Measurements from ENCODE around the gene HBD. TPM values are rescaled to one million over a fixed set of nuclear protein-coding genes. Genes with fewer than 3 reads are reported as not detected.
"Not testable (repeated sequence)": the region's sequence is repeated elsewhere in the genome, so short reads cannot be mapped to it uniquely, and the experiment has no call there.

Gene HBD
- polyA plus RNA-seq, 1 of the 3 experiments (the other 2 are of a cell fraction) = not detected

DNA sequence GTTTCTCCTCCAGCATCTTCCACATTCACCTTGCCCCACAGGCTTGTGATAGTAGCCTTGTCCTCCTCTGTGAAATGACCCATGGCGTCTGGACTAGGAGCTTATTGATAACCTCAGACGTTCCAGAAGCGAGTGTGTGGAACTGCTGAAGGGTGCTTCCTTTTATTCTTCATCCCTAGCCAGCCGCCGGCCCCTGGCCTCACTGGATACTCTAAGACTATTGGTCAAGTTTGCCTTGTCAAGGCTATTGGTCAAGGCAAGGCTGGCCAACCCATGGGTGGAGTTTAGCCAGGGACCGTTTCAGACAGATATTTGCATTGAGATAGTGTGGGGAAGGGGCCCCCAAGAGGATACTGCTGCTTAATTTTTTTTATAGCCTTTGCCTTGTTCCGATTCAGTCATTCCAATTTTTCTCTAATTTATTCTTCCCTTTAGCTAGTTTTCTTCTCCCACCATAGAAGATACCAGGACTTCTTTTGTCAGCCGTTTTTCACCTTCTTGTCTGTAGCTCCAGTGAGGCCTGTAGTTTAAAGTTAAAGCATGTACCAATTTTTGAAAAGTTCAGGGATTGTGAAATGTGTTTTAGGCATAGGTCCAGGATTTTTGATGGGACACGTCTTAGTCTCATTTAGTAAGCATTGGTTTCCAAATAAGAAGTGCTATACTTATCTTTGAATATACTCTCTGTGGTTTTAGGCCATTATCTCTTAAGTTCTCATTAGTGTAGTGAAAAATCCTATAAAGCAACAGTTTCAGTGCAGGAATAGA lies 20.5 kb upstream of the HBD start, which contains the start of gene HBG2:
Gene HBG2 (minus strand): TSS at position 136 of the 768 bp plus-strand sequence. CDS start 53 bp downstream, at position 83.
- H3K36me3 ChIP-seq (replicated peaks in 1 of 2; ENCODE audit: control insufficient read depth in 1 of 2, insufficient read depth in 2 of 2, low read length in 1 of 2); H3K79me2 ChIP-seq (ENCODE audit: insufficient read depth); H3K9me2 ChIP-seq; DNase-seq; H3K4me3 ChIP-seq (ENCODE audit: low read depth in 2 of 2, low read length in 1 of 2); H3F3A ChIP-seq (replicated peaks; ENCODE audit: insufficient read depth); H3K9ac ChIP-seq; H3K4me1 ChIP-seq (ENCODE audit: control insufficient read depth in 1 of 2, insufficient read depth in 2 of 2, low read depth in 1 of 2, low read length in 1 of 2); POLR2A ChIA-PET; H3K4me2 ChIP-seq; H3K9me3 ChIP-seq; H2AFZ ChIP-seq (ENCODE audit: low read depth); H3K27me3 ChIP-seq (ENCODE audit: insufficient read depth); H3K27ac ChIP-seq (ENCODE audit: low read depth in 2 of 2, low read length in 1 of 2); H4K20me1 ChIP-seq (ENCODE audit: insufficient read depth); CTCF ChIA-PET: not testable (repeated sequence)
- 5% methylated on average over 4 of the region's 9 CpGs for WGBS (ENCODE audit: low lambda C conversion rate)

DNA sequence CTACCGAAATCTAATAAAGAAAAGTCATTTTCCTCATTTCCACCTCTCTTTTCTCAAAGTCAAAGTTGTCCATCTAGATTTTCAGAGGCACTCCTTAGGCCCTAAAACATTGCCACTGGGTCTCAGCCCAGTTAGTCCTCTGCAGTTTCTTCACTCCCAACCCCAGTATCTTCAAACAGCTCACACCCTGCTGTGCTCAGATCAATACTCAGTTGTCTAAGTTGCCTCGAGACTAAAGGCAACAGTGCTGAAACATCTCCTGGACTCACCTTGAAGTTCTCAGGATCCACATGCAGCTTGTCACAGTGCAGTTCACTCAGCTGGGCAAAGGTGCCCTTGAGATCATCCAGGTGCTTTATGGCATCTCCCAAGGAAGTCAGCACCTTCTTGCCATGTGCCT lies 19.7 kb upstream of the HBD start:
- H3K9ac ChIP-seq; H2AFZ ChIP-seq (ENCODE audit: low read depth); H3K79me2 ChIP-seq (ENCODE audit: insufficient read depth); H3K36me3 ChIP-seq (replicated peaks in 1 of 2; ENCODE audit: control insufficient read depth in 1 of 2, insufficient read depth in 2 of 2, low read length in 1 of 2); H4K20me1 ChIP-seq (ENCODE audit: insufficient read depth); H3K4me3 ChIP-seq (ENCODE audit: low read depth in 2 of 2, low read length in 1 of 2); H3F3A ChIP-seq (replicated peaks; ENCODE audit: insufficient read depth); CTCF ChIA-PET; H3K9me2 ChIP-seq; H3K9me3 ChIP-seq; H3K27ac ChIP-seq (ENCODE audit: low read depth in 2 of 2, low read length in 1 of 2); H3K4me1 ChIP-seq (ENCODE audit: control insufficient read depth in 1 of 2, insufficient read depth in 2 of 2, low read depth in 1 of 2, low read length in 1 of 2); H3K27me3 ChIP-seq (ENCODE audit: insufficient read depth); H3K4me2 ChIP-seq; DNase-seq; POLR2A ChIA-PET: not testable (repeated sequence)
- WGBS (ENCODE audit: low lambda C conversion rate) = 4% methylated on average over 2 of the region's 2 CpGs

DNA sequence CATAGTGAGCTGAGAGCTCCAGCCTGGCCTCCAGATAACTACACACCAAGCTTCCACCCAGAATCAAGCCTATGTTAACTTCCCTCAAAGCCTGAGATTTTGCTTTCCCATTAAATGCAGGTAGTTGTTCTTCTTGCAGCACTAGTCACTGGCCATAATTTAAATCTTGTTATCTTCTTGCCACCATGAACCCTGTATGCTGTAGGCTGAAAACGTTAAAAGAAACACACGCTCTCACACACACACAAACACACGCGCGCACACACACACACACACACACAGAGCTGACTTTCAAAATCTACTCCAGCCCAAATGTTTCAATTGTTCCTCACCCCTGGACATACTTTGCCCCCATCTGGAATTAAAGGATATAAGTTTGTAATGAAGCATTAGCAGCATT lies 19.2 kb upstream of the HBD start:
- H3K36me3 ChIP-seq (replicated peaks in 1 of 2; ENCODE audit: control insufficient read depth in 1 of 2, insufficient read depth in 2 of 2, low read length in 1 of 2); H3K4me2 ChIP-seq; H3K4me1 ChIP-seq (ENCODE audit: control insufficient read depth in 1 of 2, insufficient read depth in 2 of 2, low read depth in 1 of 2, low read length in 1 of 2); H3F3A ChIP-seq (replicated peaks; ENCODE audit: insufficient read depth); H3K79me2 ChIP-seq (ENCODE audit: insufficient read depth); H3K27me3 ChIP-seq (ENCODE audit: insufficient read depth); POLR2A ChIA-PET; H2AFZ ChIP-seq (ENCODE audit: low read depth); H3K9me2 ChIP-seq; H4K20me1 ChIP-seq (ENCODE audit: insufficient read depth); H3K4me3 ChIP-seq (ENCODE audit: low read depth in 2 of 2, low read length in 1 of 2); H3K27ac ChIP-seq (ENCODE audit: low read depth in 2 of 2, low read length in 1 of 2); CTCF ChIA-PET; DNase-seq; H3K9me3 ChIP-seq; H3K9ac ChIP-seq: not testable (repeated sequence)
- 18% methylated on average over 5 of the region's 5 CpGs for WGBS (ENCODE audit: low lambda C conversion rate)

DNA sequence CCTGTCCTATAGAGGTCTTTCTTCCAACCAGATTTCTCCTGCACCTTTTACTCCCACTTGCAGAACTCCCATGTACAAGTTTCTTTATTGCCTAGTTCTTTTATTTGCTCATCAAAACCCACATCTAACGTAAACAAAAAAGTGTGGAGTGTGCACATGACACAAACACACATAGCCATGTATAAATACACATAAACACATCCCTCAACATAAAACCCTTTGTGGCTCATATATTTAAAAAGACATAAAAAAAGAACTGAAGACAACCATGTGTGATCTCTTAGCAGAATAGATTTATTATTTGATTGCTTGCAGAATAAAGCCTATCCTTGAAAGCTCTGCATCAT lies 18.6 kb upstream of the HBD start:
- H3K9me3 ChIP-seq = no peaks in the 10 kb centered on the region
- H3K27ac ChIP-seq (ENCODE audit: low read depth in 2 of 2, low read length in 1 of 2) = no peak overlapping the region
- no peaks in the 10 kb centered on the region for H3K4me1 ChIP-seq (ENCODE audit: control insufficient read depth in 1 of 2, insufficient read depth in 2 of 2, low read depth in 1 of 2, low read length in 1 of 2)
- CTCF ChIA-PET = interaction anchor here (0.6 kb wide), 1 partner anchor 286 kb away, joined by 3 read pairs; no protein-coding TSS in a partner anchor
- no peaks in the 10 kb centered on the region for H3K79me2 ChIP-seq (ENCODE audit: insufficient read depth)
- no peak overlapping the region for H3K4me2 ChIP-seq
- H3K9me2 ChIP-seq = no peaks in the 10 kb centered on the region
- H3F3A ChIP-seq (replicated peaks; ENCODE audit: insufficient read depth) = no peaks in the 10 kb centered on the region
- no peaks in the 10 kb centered on the region for H4K20me1 ChIP-seq (ENCODE audit: insufficient read depth)
- TF ChIP-seq, protein P1, sequence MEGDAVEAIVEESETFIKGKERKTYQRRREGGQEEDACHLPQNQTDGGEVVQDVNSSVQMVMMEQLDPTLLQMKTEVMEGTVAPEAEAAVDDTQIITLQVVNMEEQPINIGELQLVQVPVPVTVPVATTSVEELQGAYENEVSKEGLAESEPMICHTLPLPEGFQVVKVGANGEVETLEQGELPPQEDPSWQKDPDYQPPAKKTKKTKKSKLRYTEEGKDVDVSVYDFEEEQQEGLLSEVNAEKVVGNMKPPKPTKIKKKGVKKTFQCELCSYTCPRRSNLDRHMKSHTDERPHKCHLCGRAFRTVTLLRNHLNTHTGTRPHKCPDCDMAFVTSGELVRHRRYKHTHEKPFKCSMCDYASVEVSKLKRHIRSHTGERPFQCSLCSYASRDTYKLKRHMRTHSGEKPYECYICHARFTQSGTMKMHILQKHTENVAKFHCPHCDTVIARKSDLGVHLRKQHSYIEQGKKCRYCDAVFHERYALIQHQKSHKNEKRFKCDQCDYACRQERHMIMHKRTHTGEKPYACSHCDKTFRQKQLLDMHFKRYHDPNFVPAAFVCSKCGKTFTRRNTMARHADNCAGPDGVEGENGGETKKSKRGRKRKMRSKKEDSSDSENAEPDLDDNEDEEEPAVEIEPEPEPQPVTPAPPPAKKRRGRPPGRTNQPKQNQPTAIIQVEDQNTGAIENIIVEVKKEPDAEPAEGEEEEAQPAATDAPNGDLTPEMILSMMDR (IDR thresholded peaks at IDR 0.05) = no peak
- no peak for TF ChIP-seq JUND (IDR thresholded peaks at IDR 0.05)
- TF ChIP-seq, protein P2, sequence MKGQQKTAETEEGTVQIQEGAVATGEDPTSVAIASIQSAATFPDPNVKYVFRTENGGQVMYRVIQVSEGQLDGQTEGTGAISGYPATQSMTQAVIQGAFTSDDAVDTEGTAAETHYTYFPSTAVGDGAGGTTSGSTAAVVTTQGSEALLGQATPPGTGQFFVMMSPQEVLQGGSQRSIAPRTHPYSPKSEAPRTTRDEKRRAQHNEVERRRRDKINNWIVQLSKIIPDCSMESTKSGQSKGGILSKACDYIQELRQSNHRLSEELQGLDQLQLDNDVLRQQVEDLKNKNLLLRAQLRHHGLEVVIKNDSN (IDR thresholded peaks at IDR 0.05; ENCODE audit: borderline replicate concordance, low read depth) = no peak
- no peak for TF ChIP-seq ELF1 (IDR thresholded peaks at IDR 0.05)
- TF ChIP-seq TCF12 (IDR thresholded peaks at IDR 0.05) = no peak
- POLR2A ChIA-PET = no interaction called here
- WGBS (ENCODE audit: low lambda C conversion rate) = 3% methylated on average over 1 of the region's 1 CpG
- H3K36me3 ChIP-seq (replicated peaks in 1 of 2; ENCODE audit: control insufficient read depth in 1 of 2, insufficient read depth in 2 of 2, low read length in 1 of 2) = no peaks in the 10 kb centered on the region
- no peaks in the 10 kb centered on the region; the same call in 1 of the 2 replicates for H3K27me3 ChIP-seq (ENCODE audit: insufficient read depth)
- no peak overlapping the region for H3K9ac ChIP-seq
- H3K4me3 ChIP-seq (ENCODE audit: low read depth in 2 of 2, low read length in 1 of 2) = no peak overlapping the region
- H2AFZ ChIP-seq (ENCODE audit: low read depth) = no peak overlapping the region
- DNase-seq = no peak

All from SK-N-SH (cell line).